ENCODE data around the gene CREB3L4.

The CREB3L4 gene, protein sequence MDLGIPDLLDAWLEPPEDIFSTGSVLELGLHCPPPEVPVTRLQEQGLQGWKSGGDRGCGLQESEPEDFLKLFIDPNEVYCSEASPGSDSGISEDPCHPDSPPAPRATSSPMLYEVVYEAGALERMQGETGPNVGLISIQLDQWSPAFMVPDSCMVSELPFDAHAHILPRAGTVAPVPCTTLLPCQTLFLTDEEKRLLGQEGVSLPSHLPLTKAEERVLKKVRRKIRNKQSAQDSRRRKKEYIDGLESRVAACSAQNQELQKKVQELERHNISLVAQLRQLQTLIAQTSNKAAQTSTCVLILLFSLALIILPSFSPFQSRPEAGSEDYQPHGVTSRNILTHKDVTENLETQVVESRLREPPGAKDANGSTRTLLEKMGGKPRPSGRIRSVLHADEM

GRCh38 chr1:153967107-153967999 lies at the start of gene CREB3L4:
TSS of gene CREB3L4 (plus strand) at chr1:153967902. CDS start at chr1:153968526, 624 bp downstream.
- DNase-seq (ENCODE audit: extremely low spot score, insufficient read length, low read depth), result peak; percentile 80
- FAIRE-seq, result peak; percentile 91

DNA sequence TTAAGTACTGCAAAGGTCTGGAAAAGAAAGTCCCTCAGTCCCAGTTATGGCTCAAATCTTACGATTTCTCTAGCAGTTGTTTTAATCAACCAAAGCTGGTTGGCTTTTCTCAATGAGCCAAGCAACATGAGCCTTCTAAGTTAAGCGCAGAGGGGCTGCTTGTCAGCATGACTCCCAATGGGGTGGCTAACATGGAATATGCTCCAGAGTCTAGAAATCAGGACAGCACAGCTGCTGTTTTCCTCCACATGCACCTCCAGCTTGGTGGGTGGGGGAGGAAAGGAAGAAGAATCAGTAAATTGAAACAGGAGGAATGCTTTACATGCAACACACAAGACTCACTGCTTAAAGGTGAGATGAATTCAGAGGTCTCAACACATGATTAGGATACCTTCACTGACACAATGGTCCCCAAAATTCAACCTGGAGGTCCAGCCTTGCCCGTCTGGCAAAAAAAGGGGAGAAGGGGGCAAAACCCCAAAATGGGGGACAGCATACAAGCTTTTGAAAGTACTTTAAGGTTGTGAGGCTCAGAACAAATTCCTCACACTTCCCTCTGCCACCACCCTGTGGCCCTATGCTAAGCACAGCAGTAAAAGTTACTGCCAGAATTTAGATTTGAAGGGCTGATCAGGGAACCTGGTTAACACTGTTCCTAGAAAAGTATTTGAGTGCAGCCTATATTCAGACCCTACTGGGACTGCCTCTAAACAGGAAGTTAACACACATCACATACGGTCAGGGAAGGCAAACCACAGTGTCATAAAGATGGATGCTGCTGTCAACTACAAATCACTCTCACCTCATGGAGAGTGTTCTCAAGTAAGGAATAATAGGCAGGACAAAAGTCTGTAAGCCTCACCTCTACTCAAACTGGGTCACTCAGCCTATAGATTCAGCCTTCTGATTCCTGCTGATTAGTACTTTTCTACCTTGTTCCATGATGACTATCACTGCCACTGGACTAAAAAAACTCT lies 47.5 kb upstream of the CREB3L4 start:
- FAIRE-seq (peak; percentile 42), DNase-seq (ENCODE audit: extremely low spot score, insufficient read length, low read depth) (no peak)

DNA sequence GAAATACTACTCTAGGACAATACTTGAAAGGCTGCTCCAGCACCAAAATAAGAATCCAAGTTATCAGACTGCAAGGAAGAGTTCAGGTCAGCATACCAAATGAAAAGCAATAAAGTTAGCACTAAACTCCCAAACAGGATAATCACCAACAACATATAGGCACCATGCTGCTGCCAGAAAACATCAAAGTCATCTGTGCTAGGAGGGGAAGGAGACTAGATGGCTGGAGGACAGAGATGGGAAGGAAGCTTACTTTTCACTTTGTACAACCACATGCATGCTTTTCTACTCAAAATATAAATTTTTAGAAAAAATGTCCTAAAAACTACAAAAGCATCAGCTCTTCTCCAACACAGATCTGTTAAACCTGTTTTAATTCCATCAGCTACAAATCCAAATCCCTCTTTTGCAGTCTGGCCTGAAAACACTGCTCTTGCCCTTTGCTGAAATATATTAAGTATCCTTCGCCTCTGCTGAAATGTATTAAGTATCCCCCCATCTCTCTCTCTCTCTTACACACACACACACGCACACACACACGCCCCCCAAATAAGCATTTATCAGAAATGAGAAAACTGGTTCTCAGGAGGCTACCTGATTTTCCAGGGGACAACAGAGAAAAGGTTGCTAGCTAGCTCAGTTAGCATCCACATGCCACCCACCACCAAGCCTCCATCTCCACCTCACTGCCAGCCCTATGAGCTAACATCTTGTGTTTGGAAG lies 46.5 kb upstream of the CREB3L4 start:
- FAIRE-seq (no peak), DNase-seq (ENCODE audit: extremely low spot score, insufficient read length, low read depth) (no peak)

GRCh38 chr1:153921803-153922075 lies 46.0 kb upstream of the CREB3L4 start:
- no peak for FAIRE-seq
- no peak for DNase-seq (ENCODE audit: extremely low spot score, insufficient read length, low read depth)

GRCh38 chr1:153922076-153922971 lies 45.4 kb upstream of the CREB3L4 start:
- DNase-seq (ENCODE audit: extremely low spot score, insufficient read length, low read depth) (peak; percentile 37), FAIRE-seq (no peak)

GRCh38 chr1:153922972-153923925 lies 44.5 kb upstream of the CREB3L4 start, which contains the start of gene GATAD2B:
TSS of gene GATAD2B (minus strand) at chr1:153922972. CDS start at chr1:153828347, 94,625 bp downstream.
- DNase-seq (ENCODE audit: extremely low spot score, insufficient read length, low read depth) (peak; percentile 95), FAIRE-seq (peak; percentile 95)

- no peak for FAIRE-seq
- DNase-seq (ENCODE audit: extremely low spot score, insufficient read length, low read depth), result no peak
These were observed 41.3 kb upstream of the CREB3L4 start for GRCh38 chr1:153926405-153926804.

DNA sequence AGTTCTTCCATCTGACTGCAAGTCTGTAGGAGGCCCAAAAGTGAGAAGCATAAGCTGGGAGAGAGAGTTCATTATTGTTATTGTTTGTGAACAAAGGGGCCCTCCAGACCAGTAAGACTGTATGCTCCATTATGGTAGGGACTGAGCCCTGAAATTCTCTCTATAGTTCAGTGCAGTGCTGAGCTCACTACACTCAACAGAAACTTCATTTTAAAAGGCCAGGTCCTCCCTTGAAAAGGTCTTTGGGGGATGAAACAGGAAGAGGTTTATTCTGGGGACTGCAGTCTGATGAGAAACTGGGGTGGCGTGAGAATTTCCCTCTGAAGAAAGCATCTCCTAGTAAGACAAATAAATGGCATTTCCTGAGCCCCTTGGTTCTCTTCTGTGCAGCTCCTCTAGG lies 39.5 kb upstream of the CREB3L4 start:
- DNase-seq (ENCODE audit: extremely low spot score, insufficient read length, low read depth), result no peak
- FAIRE-seq, result no peak

DNA sequence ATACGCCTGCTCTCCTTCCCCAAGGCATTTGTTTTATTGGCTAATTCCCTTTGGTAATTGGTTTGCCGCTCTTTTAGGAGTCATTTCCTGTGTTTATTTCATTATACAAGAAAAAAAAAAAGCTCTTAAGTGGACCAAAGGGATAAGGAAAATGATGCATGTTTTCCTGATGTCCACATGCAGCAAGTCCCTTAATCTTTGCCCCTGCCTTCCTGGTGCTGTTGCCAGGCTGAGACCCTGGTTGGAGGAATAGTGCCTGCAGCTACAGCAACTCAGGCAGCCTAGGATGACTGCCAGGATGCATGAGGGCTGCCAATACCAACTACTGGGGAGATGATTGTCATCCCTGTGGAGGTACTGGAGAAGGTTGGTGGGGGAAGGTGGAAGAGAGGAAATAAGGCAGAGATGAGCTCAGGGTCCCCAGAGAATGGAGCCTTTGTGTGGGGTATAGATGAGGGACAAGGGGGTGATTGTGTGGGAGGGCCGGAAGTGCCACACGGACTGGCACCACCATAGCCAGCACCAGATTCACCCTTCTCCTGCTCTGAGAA lies 38.8 kb upstream of the CREB3L4 start:
- FAIRE-seq (no peak), DNase-seq (ENCODE audit: extremely low spot score, insufficient read length, low read depth) (no peak)

DNA sequence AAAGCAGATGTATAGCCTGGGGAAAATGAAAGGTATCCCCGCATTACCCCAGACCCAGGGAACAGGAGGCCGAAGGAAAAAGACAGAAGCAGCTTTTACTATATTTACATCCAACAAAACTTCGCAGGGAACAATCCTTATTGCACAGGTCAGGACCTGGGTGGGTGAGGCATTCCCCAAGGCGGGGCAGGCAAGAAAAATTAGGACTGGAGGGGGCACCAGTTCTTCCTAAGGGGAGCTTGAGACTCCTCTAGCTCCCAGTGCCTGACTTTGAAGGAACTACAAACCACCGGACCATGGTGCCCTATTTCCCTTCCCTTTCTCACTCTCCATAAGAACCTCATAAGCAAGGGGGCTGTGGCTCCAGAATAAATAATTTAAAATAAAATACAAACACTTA lies 38.3 kb upstream of the CREB3L4 start:
- DNase-seq (ENCODE audit: extremely low spot score, insufficient read length, low read depth) (no peak), FAIRE-seq (no peak)

- DNase-seq (ENCODE audit: extremely low spot score, insufficient read length, low read depth) (no peak), FAIRE-seq (no peak)
These were observed 37.4 kb upstream of the CREB3L4 start for GRCh38 chr1:153929981-153930948.

GRCh38 chr1:153932156-153933131 lies 35.3 kb upstream of the CREB3L4 start:
- FAIRE-seq, result no peak
- DNase-seq (ENCODE audit: extremely low spot score, insufficient read length, low read depth), result no peak

GRCh38 chr1:153933430-153933829 lies 34.3 kb upstream of the CREB3L4 start:
- no peak for FAIRE-seq

DNA sequence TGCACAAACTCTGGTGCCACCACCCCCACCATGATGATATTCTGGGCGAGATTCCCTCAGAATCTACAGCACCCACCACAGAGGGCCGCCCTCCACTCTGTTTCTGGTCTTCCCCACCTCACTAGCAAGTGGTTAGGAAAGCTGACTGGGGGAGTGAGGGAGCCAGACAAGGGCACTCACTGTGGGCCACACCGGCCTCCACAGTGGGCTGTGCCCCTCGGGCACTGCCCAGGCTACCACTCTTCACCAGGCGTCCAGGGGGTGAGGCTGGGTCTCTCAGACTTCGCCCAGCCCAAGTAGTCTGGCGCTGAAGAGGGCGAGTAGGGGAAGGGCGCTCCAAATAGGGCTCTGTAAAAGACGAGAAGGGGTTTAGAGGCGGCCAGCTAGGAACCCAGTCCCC lies 33.7 kb upstream of the CREB3L4 start:
- DNase-seq (ENCODE audit: extremely low spot score, insufficient read length, low read depth) (no peak), FAIRE-seq (no peak)

More at GRCh38 chr1:153933430-153933829, 34.3 kb upstream of the CREB3L4 start:
- no peak for DNase-seq (ENCODE audit: extremely low spot score, insufficient read length, low read depth)

DNA sequence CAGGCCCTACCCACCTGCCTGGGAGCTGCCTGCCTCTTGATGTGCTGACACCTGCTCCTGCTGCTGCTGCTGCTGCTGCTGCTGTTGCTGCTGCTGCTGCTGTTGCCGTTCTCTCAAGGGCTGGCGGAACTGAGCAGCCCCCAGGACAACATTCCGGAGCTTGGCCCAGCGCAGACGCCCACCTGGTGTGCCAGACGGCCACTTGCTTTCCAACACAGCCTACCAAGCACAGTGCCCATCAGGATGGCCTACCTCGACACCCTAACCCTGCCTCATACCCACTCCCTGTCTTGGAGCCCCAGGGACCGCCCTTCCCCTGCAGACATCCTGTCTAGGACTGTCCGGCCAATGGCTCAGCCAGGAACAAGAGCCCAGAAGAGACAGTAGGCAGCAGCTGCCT lies 33.0 kb upstream of the CREB3L4 start:
- DNase-seq (ENCODE audit: extremely low spot score, insufficient read length, low read depth), result no peak
- FAIRE-seq, result no peak
